ENCODE measurements around the gene MPC1. TPM values are rescaled to one million over a fixed set of nuclear protein-coding genes. Genes with fewer than 3 reads are reported as not detected.
A peak's percentile ranks its signal among the peaks of the same experiment; 100 is the strongest.

The MPC1 gene
- total and polyA plus RNA-seq, 3 experiments from 2014 or later: 36.3 to 62.1 (median 39.3) TPM

GRCh38 chr6:166343150-166343487 lies 39.6 kb downstream of the MPC1 start:
- ChIA-PET CTCF (interaction anchor here (0.7 to 1.3 kb wide), 4 partner anchors 36 to 62 kb away, joined by 3 to 4 read pairs (median 3); no protein-coding TSS in a partner anchor), POLR2A (no interaction called here)
- Histone ChIP-seq H3K36me3 (ENCODE audit: insufficient read depth, low read length) (no peaks in the 10 kb centered on the region), H3K27ac (ENCODE audit: low read depth, low read length) (peak overlapping the region; percentile 92), H3K27me3 (ENCODE audit: insufficient read depth, low read length, poor library complexity, severe bottlenecking) (no peaks in the 10 kb centered on the region), H3K4me3 (ENCODE audit: low read length) (peak overlapping the region; percentile 76), H3K4me1 (ENCODE audit: insufficient read depth, low read length) (peaks cover 41% of the 10 kb centered on the region), H3K9me3 (ENCODE audit: low read length) (no peaks in the 10 kb centered on the region)
- Mint-ChIP-seq H3K36me3 (peaks cover 0 to 12% (median 0%) of the 10 kb centered on the region in 3 donors), H3K27ac (peak overlapping the region; percentile 10 to 93 (median 70)), H3K4me3 (peak overlapping the region; percentile 87 to 94 (median 89)), H3K9me3 (peaks cover 0 to 2% (median 0%) of the 10 kb centered on the region in 5 donors), H3K27me3 (peaks cover 0 to 3% of the 10 kb centered on the region in 2 donors), H3K4me1 (peaks cover 10 to 16% (median 14%) of the 10 kb centered on the region in 3 donors)
- DNase-seq: no peak

- peaks cover 0 to 3% of the 10 kb centered on the region in 2 donors for H3K27me3 Mint-ChIP-seq
- Histone ChIP-seq H3K36me3 (ENCODE audit: insufficient read depth, low read length) (no peaks in the 10 kb centered on the region), H3K27ac (ENCODE audit: low read depth, low read length) (peak within 1 kb of the TSS; percentile 92), H3K9me3 (ENCODE audit: low read length) (no peaks in the 10 kb centered on the region), H3K4me1 (ENCODE audit: insufficient read depth, low read length) (peaks cover 47% of the 10 kb centered on the region), H3K27me3 (ENCODE audit: insufficient read depth, low read length, poor library complexity, severe bottlenecking) (no peaks in the 10 kb centered on the region), H3K4me3 (ENCODE audit: low read length) (peak within 1 kb of the TSS; percentile 76)
- peaks cover 0 to 17% (median 1%) of the 10 kb centered on the region in 3 donors for H3K36me3 Mint-ChIP-seq
- H3K4me1 Mint-ChIP-seq: peaks cover 10 to 16% (median 14%) of the 10 kb centered on the region in 3 donors
- peak within 1 kb of the TSS; percentile 81 to 93 (median 88) for H3K27ac Mint-ChIP-seq
- DNase-seq: peak; percentile 54 to 81 (median 69)
- H3K9me3 Mint-ChIP-seq: no peaks in the 10 kb centered on the region
- POLR2A ChIA-PET: no interaction called here
- H3K4me3 Mint-ChIP-seq: peak within 1 kb of the TSS; percentile 87 to 94 (median 89)
- CTCF ChIA-PET: interaction anchor here (0.7 to 1.3 kb wide), 5 partner anchors 37 to 62 kb away, joined by 3 to 4 read pairs (median 3); no protein-coding TSS in a partner anchor
Observed at GRCh38 chr6:166342349-166343149, 40.2 kb downstream of the MPC1 start, which contains the start of gene SFT2D1. SFT2D1 (minus strand) TSS chr6:166342545; CDS start chr6:166342481, 64 bp downstream.

- Mint-ChIP-seq H3K9me3 (no peaks in the 10 kb centered on the region), H3K27me3 (peaks cover 0 to 2% of the 10 kb centered on the region in 2 donors), H3K4me1 (peaks cover 12 to 16% (median 14%) of the 10 kb centered on the region in 3 donors), H3K27ac (peak overlapping the region; percentile 59 to 93 (median 88)), H3K4me3 (peak overlapping the region; percentile 87 to 94 (median 89)), H3K36me3 (peaks cover 0 to 22% (median 4%) of the 10 kb centered on the region in 3 donors)
- POLR2A ChIA-PET: interaction anchor here (0.7 kb wide), 2 partner anchors 39 to 56 kb away, joined by 3 read pairs; no protein-coding TSS in a partner anchor
- Histone ChIP-seq H3K27me3 (ENCODE audit: insufficient read depth, low read length, poor library complexity, severe bottlenecking) (no peaks in the 10 kb centered on the region), H3K9me3 (ENCODE audit: low read length) (no peaks in the 10 kb centered on the region), H3K4me1 (ENCODE audit: insufficient read depth, low read length) (peaks cover 51% of the 10 kb centered on the region), H3K27ac (ENCODE audit: low read depth, low read length) (peak overlapping the region; percentile 92), H3K36me3 (ENCODE audit: insufficient read depth, low read length) (no peaks in the 10 kb centered on the region), H3K4me3 (ENCODE audit: low read length) (peak overlapping the region; percentile 76)
- DNase-seq: peak in 1 of 5 donors; percentile 7
- CTCF ChIA-PET: interaction anchor here (0.8 to 1.3 kb wide), 3 partner anchors 31 to 60 kb away, joined by 3 to 5 read pairs (median 4); no protein-coding TSS in a partner anchor
Observed at GRCh38 chr6:166341977-166342348, 40.8 kb downstream of the MPC1 start.

- CTCF ChIA-PET: interaction anchor here (0.8 to 1.2 kb wide), 2 partner anchors 31 to 60 kb away, joined by 3 to 5 read pairs; no protein-coding TSS in a partner anchor
- H3K4me3 ChIP-seq (ENCODE audit: low read length): peak overlapping the region; percentile 76
- peak in 2 of 5 donors; percentile 10 to 38 for DNase-seq
- peak overlapping the region; percentile 59 to 93 (median 88) for H3K27ac Mint-ChIP-seq
- no peaks in the 10 kb centered on the region for H3K27me3 Mint-ChIP-seq
- peaks cover 12 to 21% (median 14%) of the 10 kb centered on the region in 3 donors for H3K4me1 Mint-ChIP-seq
- H3K4me3 Mint-ChIP-seq: peak overlapping the region; percentile 87 to 94 (median 89)
- POLR2A ChIA-PET: interaction anchor here (0.7 kb wide), 2 partner anchors 39 to 56 kb away, joined by 3 read pairs; no protein-coding TSS in a partner anchor
- H3K27ac ChIP-seq (ENCODE audit: low read depth, low read length): peak overlapping the region; percentile 92
- no peaks in the 10 kb centered on the region for H3K27me3 ChIP-seq (ENCODE audit: insufficient read depth, low read length, poor library complexity, severe bottlenecking)
- no peaks in the 10 kb centered on the region for H3K36me3 ChIP-seq (ENCODE audit: insufficient read depth, low read length)
- peaks cover 56% of the 10 kb centered on the region for H3K4me1 ChIP-seq (ENCODE audit: insufficient read depth, low read length)
- no peaks in the 10 kb centered on the region for H3K9me3 ChIP-seq (ENCODE audit: low read length)
- H3K9me3 Mint-ChIP-seq: no peaks in the 10 kb centered on the region
- H3K36me3 Mint-ChIP-seq: peaks cover 0 to 27% (median 4%) of the 10 kb centered on the region in 3 donors
Observed at GRCh38 chr6:166341464-166341863, 41.3 kb downstream of the MPC1 start.

GRCh38 chr6:166338854-166339253 lies 43.9 kb downstream of the MPC1 start:
- ChIA-PET CTCF (no interaction called here), POLR2A (no interaction called here)
- no peak overlapping the region for H3K27ac Mint-ChIP-seq
- H3K4me1 Mint-ChIP-seq: peaks cover 14 to 47% (median 28%) of the 10 kb centered on the region in 3 donors
- no peaks in the 10 kb centered on the region for H3K36me3 ChIP-seq (ENCODE audit: insufficient read depth, low read length)
- no peaks in the 10 kb centered on the region for H3K9me3 Mint-ChIP-seq
- peaks cover 9 to 49% (median 17%) of the 10 kb centered on the region in 3 donors for H3K36me3 Mint-ChIP-seq
- no peaks in the 10 kb centered on the region for H3K27me3 Mint-ChIP-seq
- H3K9me3 ChIP-seq (ENCODE audit: low read length): no peaks in the 10 kb centered on the region
- no peak for DNase-seq
- no peaks in the 10 kb centered on the region for H3K27me3 ChIP-seq (ENCODE audit: insufficient read depth, low read length, poor library complexity, severe bottlenecking)
- H3K4me1 ChIP-seq (ENCODE audit: insufficient read depth, low read length): peaks cover 82% of the 10 kb centered on the region
- no peak overlapping the region for H3K27ac ChIP-seq (ENCODE audit: low read depth, low read length)
- H3K4me3 ChIP-seq (ENCODE audit: low read length): no peak overlapping the region
- H3K4me3 Mint-ChIP-seq: no peak overlapping the region

GRCh38 chr6:166336847-166337246 lies 45.9 kb downstream of the MPC1 start:
- no peak overlapping the region for H3K4me3 ChIP-seq (ENCODE audit: low read length)
- Mint-ChIP-seq H3K36me3 (peaks cover 9 to 51% (median 20%) of the 10 kb centered on the region in 3 donors), H3K27ac (no peak overlapping the region), H3K27me3 (peaks cover 0 to 2% of the 10 kb centered on the region in 2 donors), H3K4me1 (peaks cover 5 to 58% (median 40%) of the 10 kb centered on the region in 3 donors), H3K4me3 (peak overlapping the region in 1 of 7 donors; percentile 6), H3K9me3 (no peaks in the 10 kb centered on the region)
- no peak overlapping the region for H3K27ac ChIP-seq (ENCODE audit: low read depth, low read length)
- no peaks in the 10 kb centered on the region for H3K27me3 ChIP-seq (ENCODE audit: insufficient read depth, low read length, poor library complexity, severe bottlenecking)
- POLR2A ChIA-PET: no interaction called here
- no peaks in the 10 kb centered on the region for H3K36me3 ChIP-seq (ENCODE audit: insufficient read depth, low read length)
- no peaks in the 10 kb centered on the region for H3K9me3 ChIP-seq (ENCODE audit: low read length)
- CTCF ChIA-PET: interaction anchor here (1.4 to 2.6 kb wide), 2 partner anchors 24 to 64 kb away, joined by 3 to 9 read pairs; no protein-coding TSS in a partner anchor
- no peak for DNase-seq
- H3K4me1 ChIP-seq (ENCODE audit: insufficient read depth, low read length): peaks cover 95% of the 10 kb centered on the region

GRCh38 chr6:166335378-166336302 lies 47.1 kb downstream of the MPC1 start:
- ChIA-PET POLR2A (no interaction called here), CTCF (interaction anchor here (1.4 to 2.6 kb wide), 2 partner anchors 22 to 65 kb away, joined by 3 to 9 read pairs; no protein-coding TSS in a partner anchor)
- DNase-seq: no peak
- Histone ChIP-seq H3K4me3 (ENCODE audit: low read length) (no peak overlapping the region), H3K9me3 (ENCODE audit: low read length) (no peaks in the 10 kb centered on the region), H3K27ac (ENCODE audit: low read depth, low read length) (no peak overlapping the region), H3K4me1 (ENCODE audit: insufficient read depth, low read length) (peaks cover 93% of the 10 kb centered on the region), H3K27me3 (ENCODE audit: insufficient read depth, low read length, poor library complexity, severe bottlenecking) (no peaks in the 10 kb centered on the region), H3K36me3 (ENCODE audit: insufficient read depth, low read length) (no peaks in the 10 kb centered on the region)
- H3K9me3 Mint-ChIP-seq: no peaks in the 10 kb centered on the region
- peaks cover 3 to 60% (median 36%) of the 10 kb centered on the region in 3 donors for H3K4me1 Mint-ChIP-seq
- H3K4me3 Mint-ChIP-seq: peak overlapping the region in 1 of 7 donors; percentile 29
- H3K36me3 Mint-ChIP-seq: peaks cover 9 to 53% (median 20%) of the 10 kb centered on the region in 3 donors
- H3K27ac Mint-ChIP-seq: peak overlapping the region in 3 of 8 donors; percentile 33 to 75 (median 67)
- H3K27me3 Mint-ChIP-seq: peaks cover 0 to 2% of the 10 kb centered on the region in 2 donors
